HG03060 (cell line): Measurements from ENCODE around the gene OSM.

ENCODE experiments used
- ATAC-seq: cut with Tn5 transposase; IDR thresholded peaks from one replicate; pipeline ENCODE4 v1.9.1; 2021; ENCODE audit warnings: low read depth, moderate number of reproducible peaks; ENCODE audit not compliant: unreplicated experiment

OSM gene

DNA sequence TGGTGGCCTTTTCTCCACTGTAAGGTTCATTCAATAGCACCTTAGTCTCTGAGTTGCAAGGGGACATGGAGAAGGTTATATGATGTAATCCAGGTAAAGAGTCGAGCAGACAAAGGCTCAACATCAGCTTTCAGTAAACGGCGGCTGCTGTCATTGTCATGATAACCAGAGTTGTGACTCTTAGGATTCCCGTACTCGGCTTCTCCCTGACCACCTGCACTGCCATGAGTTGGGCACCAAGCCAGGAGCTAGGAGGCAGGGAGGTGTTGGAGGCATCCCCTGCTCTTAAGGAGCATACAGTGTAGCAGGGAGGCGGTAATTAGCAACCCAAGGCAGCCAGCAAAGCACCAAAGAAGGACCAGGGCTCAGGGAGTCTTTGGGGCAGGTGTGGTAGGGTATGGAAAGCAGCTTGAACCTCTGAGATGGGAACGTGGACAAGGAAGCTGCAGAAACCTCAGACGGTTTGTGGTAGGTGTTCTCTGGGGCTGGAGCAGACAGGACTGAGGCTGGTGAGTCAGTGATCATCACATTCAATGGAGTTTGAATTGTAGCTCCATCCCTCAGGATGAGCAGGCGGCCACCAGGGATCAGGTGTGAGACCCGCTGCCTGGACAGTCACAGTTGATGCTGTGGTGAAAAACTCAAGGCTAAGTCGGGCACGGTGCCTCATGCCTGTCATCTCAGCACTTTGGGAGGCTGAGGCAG lies 51.8 kb downstream of the OSM start:
- no peak for ATAC-seq

DNA sequence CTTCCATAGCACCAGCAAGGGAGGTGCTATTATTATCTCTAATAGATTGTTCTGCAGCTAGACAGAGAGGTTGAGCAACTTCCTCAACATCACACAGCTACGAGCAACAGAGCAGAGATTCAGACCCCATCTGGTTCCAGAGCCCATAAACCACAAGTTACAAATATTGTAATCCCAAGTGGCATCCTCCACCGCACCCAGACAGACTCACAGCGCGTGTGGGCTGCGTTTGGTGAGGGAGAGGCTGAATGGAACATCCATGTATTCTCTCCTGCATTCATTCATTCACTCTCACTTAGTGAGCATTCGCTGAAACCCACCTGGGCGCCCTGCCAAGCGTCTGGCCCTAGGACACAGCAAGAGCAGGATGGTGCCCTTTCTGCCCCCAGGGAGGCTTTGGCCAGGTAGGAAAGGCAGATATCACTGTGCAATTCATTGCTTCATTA lies 53.6 kb downstream of the OSM start:
- ATAC-seq, result no peak
